Lung (tissue), 12 donors: ENCODE data around the gene DDOST. TPM values are rescaled to one million over a fixed set of nuclear protein-coding genes. Genes with fewer than 3 reads are reported as not detected.

ENCODE experiments used
- ATAC-seq: fragments of 200-7000 bp; cut with Tn5 transposase; one replicate; pipeline ENCODE4 v1.9.1; 2020; ENCODE audit warnings: moderate number of reproducible peaks; ENCODE audit not compliant: insufficient read depth, low FRiP score
- DNase-seq, 3 donors: peaks; one replicate each; pipeline ENCODE4 v3.0.0-alpha.2; 2013 to 2017
- H3K27ac ChIP-seq, 2 donors: one replicate each; pipeline ENCODE4 v1.5.1; 2013; ENCODE audit warnings: mild to moderate bottlenecking in 2 of 2, moderate library complexity in 2 of 2, control low read depth in 1 of 2, inconsistent platforms in 1 of 2, low read depth in 1 of 2, low read length in 1 of 2
- H3K27me3 ChIP-seq, 3 donors: one replicate each; pipeline ENCODE4 v1.5.1; 2013; ENCODE audit warnings: low read length in 2 of 3; ENCODE audit not compliant: control insufficient read depth in 3 of 3, insufficient read depth in 3 of 3
- H3K36me3 ChIP-seq, 4 donors: one replicate each; pipeline ENCODE4 v1.5.1; 2013; ENCODE audit warnings: low read length in 4 of 4, mild to moderate bottlenecking in 1 of 4, moderate library complexity in 1 of 4; ENCODE audit not compliant: control insufficient read depth in 4 of 4, insufficient read depth in 4 of 4
- H3K4me1 ChIP-seq, 5 donors: one replicate each; pipeline ENCODE4 v1.5.1; 2013; ENCODE audit warnings: low read length in 5 of 5, mild to moderate bottlenecking in 2 of 5, moderate library complexity in 1 of 5; ENCODE audit not compliant: control insufficient read depth in 5 of 5, insufficient read depth in 5 of 5
- H3K4me3 ChIP-seq: one replicate; pipeline ENCODE4 v1.5.1; 2013; ENCODE audit warnings: mild to moderate bottlenecking, control low read depth, moderate library complexity
- H3K9ac ChIP-seq, 2 donors: one replicate each; pipeline ENCODE4 v1.5.1; 2013; ENCODE audit warnings: low read length in 2 of 2, control low read depth in 1 of 2; ENCODE audit not compliant: insufficient read depth in 1 of 2
- H3K9me3 ChIP-seq, 4 donors: one replicate each; pipeline ENCODE4 v1.5.1; 2013; ENCODE audit warnings: low read length in 3 of 4, mild to moderate bottlenecking in 1 of 4, moderate library complexity in 1 of 4; ENCODE audit not compliant: control insufficient read depth in 4 of 4, insufficient read depth in 3 of 4
- CTCF ChIP-seq: IDR thresholded peaks from 2 replicates; pipeline ENCODE4 v1.5.1; 2012; ENCODE audit warnings: mild to moderate bottlenecking; ENCODE audit errors: control extremely low read depth, extremely low read depth
- WGBS, 2 donors: extraction: QIAGEN DNeasy Blood & Tissue Kit; methylation state at CpG; one replicate each; pipeline ENCODE4 v1.1.7; 2013; 5-methylcytosine and 5-hydroxymethylcytosine counted together
- polyA plus RNA-seq, 2 donors: library from polyadenylated mRNA; stranded (reverse); fragments of 200-250 nt; gene quantifications; one replicate each; pipeline ENCODE4 v1.2.1, GENCODE V29; 2013
- total RNA-seq, 2 donors: library from RNA; depleted of rRNA in 1 of 2; stranded (reverse); fragments of >200 nt in 1 of 2; gene quantifications; one replicate each; pipeline ENCODE4 v1.2.1, GENCODE V29; 2014 to 2021
- donor health status: control.
- donor health status: control.
- donor health status: Bipolar disorder and iron deficiency.
- donor health status: healthy.
- donor health status: DM: yes; HTN: yes; CAD: no.

The DDOST gene
- total and polyA plus RNA-seq, 4 donors = 121 to 304 (median 228) TPM

GRCh38 chr1:20626524-20626923 is 34.6 kb downstream of the DDOST start:
- no peak overlapping the region for H3K9ac ChIP-seq

GRCh38 chr1:20626098-20626427 is 35.1 kb downstream of the DDOST start:
- Histone ChIP-seq H3K27me3 (peaks cover 0 to 2% (median 0%) of the 10 kb centered on the region in 3 donors), H3K4me1 (no peaks in the 10 kb centered on the region), H3K27ac (no peak overlapping the region), H3K9me3 (no peaks in the 10 kb centered on the region), H3K4me3 (no peak overlapping the region), H3K36me3 (no peaks in the 10 kb centered on the region), H3K9ac (no peak overlapping the region)
- 8 to 24% methylated on average over 1 of the region's 1 CpG for WGBS, 2 donors
- no peak for TF ChIP-seq CTCF
- DNase-seq (no peak), ATAC-seq (no peak)

More at GRCh38 chr1:20626524-20626923, 34.6 kb downstream of the DDOST start:
- no peak for DNase-seq
- Histone ChIP-seq H3K27ac (no peak overlapping the region), H3K9me3 (no peaks in the 10 kb centered on the region), H3K4me3 (no peak overlapping the region), H3K4me1 (no peaks in the 10 kb centered on the region), H3K27me3 (peaks cover 0 to 2% (median 0%) of the 10 kb centered on the region in 3 donors), H3K36me3 (no peaks in the 10 kb centered on the region)
- TF ChIP-seq CTCF = no peak
- ATAC-seq = no peak
- WGBS, 2 donors = 69 to 71% methylated on average over 1 of the region's 1 CpG

- no peak overlapping the region for H3K27ac ChIP-seq
- H3K4me3 ChIP-seq = no peak overlapping the region
- no peaks in the 10 kb centered on the region for H3K36me3 ChIP-seq
- DNase-seq (no peak), ATAC-seq (no peak)
- H3K4me1 ChIP-seq = no peaks in the 10 kb centered on the region
- peaks cover 0 to 2% (median 0%) of the 10 kb centered on the region in 3 donors for H3K27me3 ChIP-seq
- WGBS, 2 donors = 73 to 75% methylated on average over 3 of the region's 3 CpGs
- TF ChIP-seq CTCF = no peak
- no peak overlapping the region for H3K9ac ChIP-seq
- no peaks in the 10 kb centered on the region for H3K9me3 ChIP-seq
Observed at GRCh38 chr1:20625176-20626097, 35.7 kb downstream of the DDOST start.
